GM19099 (cell line): ENCODE results near the gene UNC119.
A peak's percentile ranks its signal among the peaks of the same experiment; 100 is the strongest.

ENCODE experiments used
- POLR2A ChIP-seq: IDR thresholded peaks from 3 replicates; pipeline ENCODE4 v1.6.1; 2011; ENCODE audit warnings: low read depth; ENCODE audit not compliant: insufficient read length; ENCODE audit errors: extremely low read depth

Gene UNC119

GRCh38 chr17:28575126-28575795 lies 22.8 kb upstream of the UNC119 start:
- TF ChIP-seq POLR2A, result no peak

GRCh38 chr17:28574526-28574925 lies 22.1 kb upstream of the UNC119 start:
- no peak for TF ChIP-seq POLR2A

DNA sequence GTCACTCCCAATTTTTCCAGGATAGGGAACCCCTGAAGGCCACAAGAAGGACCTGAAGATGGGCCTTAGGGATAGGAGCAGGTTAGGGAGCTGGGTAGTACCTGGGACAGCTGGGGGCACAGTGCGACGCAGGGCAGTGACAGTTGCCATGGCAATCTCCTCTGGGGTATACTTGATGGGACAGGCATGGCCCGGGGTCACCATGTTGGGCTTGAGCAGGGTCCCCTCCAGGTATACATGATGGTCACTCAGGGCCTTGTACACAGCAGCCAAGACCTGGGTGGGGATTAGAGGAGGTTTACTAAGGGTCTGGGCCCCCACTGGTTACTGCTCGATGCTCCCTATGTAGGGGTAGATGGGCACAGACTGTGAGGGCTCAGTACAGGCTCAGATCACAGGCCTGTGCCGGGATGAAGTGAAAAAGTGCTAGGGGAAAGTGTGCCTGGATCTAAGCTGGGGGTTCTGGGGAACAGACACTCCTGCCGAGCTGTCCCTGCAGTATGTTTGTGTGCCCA lies 21.6 kb upstream of the UNC119 start:
- no peak for TF ChIP-seq POLR2A

- no peak for TF ChIP-seq POLR2A
These were observed 21.1 kb upstream of the UNC119 start for GRCh38 chr17:28573521-28573920.

DNA sequence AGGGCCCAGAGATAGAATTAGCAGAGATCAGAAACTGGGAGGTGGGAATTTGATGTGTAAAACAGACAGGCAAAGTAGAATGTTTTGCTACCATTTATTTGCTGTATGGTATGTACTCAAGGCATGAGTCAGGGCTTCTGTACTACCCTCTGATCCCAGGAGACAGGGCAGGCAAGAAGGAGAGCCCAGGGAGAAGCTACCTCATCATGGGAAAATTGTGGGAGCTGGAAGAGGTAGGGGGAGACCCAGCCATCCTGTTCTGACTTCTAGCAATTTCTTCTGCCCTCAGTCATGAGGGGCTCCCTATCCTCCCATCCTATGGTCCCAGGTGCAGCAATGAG lies 20.6 kb upstream of the UNC119 start:
- TF ChIP-seq POLR2A, result no peak

DNA sequence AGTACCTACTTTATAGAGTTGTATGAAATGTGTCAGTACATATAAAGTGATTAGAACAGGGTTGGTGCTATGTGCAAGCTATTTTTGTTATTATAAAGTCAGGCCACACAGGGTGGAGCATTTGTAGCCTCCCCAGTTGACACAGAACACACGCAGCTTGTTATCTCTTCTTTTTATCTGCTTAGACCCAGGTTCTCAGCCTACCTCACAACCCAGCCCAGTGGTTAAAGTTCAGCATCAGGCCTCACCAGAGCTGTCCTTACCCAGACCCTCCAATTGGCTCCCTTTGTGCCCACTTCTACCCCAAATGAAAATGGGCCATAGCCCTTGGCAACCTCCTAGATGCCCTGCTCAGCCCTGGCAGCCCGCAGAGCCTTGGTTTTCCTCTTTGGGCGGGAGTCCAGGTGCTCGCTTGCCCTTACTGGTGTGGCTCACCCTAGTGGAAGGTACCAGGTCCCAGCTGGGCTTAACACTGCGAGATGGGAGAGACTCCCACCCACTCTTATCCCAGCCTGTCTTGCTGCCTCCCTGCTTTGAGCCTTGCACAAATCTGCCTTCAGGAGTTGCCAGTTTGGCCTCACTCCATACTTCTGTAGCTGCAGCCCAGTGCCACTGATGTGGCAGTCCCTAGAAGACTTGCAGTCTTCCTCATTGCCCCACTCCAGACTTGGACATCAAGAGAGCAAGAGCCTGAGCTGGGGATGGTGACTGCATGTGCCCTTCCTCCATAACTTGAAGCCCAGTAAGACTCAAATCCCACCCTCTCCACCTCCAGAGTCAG lies 20.0 kb upstream of the UNC119 start:
- TF ChIP-seq POLR2A, result no peak

DNA sequence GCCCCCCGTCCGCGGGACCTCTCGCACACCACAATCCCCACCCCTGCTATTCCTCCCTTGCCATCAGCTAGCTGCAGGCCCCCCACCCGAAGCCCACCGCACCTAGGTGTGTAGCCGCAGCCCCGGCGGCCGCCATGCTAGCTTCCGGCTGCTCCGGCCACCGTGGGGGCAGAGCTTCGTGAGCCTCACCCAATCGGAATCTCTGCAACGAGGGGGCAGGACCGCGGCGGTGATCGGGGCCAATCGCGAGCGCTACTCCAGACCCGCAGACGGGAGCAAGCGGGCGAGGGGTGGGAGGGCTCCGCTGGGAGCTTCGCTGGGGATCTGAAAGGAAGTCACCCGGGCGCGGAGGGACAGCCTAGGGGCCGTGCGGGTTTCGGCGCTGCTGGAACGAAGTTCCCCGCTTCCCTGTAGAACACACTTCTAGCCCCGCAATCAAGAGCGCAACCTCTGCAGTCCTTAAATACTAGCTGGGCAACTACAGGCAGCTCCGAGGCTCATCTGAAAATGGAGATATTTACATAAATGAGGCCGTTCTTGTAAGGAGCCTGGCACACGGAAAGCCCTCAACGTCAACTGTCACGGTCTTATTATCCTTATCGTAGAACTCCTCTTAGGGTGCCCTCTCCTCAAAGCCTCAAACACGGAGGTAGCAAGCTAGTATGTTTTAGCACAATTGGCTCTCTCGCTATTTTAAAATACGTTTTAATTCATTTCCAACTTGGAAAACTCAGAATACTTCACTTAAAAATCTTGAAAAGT lies 19.1 kb upstream of the UNC119 start, which contains the start of gene PIGS:
Gene PIGS (minus strand): TSS at position 164 of the 762 bp plus-strand sequence. CDS start 28 bp downstream, at position 136.
- TF ChIP-seq POLR2A, result peak; percentile 80

- no peak for TF ChIP-seq POLR2A
These were observed 18.4 kb upstream of the UNC119 start for GRCh38 chr17:28570716-28571360.

DNA sequence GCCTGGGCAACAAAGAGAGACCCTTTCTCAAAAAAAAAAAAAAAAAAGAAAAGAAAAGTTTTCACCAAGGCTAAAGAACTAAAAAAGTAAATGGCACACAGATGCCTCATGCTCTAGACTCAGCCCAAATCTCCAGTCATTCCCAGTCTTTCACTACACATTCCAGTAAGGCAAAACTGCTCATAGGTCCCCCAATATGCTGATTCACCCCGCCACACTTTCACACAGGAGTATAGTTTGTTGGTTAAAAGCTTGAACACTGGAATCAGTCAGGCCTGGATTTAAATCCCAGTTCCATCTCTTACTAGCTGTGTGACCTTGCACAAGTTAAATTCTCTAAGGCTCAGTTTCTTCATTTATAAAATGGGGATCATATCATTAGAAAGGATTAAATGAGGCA lies 17.0 kb upstream of the UNC119 start:
- TF ChIP-seq POLR2A, result no peak

- no peak for TF ChIP-seq POLR2A
These were observed 15.2 kb upstream of the UNC119 start for GRCh38 chr17:28567604-28568003.

DNA sequence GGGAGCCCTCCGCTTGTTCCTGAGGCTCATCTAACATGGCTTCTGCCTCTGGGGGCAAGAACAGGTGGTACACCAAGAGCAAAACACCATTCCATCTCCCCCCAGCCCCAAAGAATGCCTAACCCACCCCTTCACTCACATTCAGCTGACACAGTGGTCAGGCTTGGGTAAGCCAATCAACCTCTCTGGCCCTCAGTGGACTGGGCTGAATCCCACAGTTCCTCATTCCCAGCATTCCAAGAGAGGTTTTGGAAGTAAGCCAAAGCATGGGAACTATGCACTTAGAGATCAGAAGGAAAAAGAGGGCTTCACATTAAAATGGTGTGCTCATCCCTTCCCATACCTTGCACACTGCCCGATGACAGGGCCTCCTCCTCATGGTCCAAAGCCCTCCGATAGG lies 11.1 kb upstream of the UNC119 start:
- TF ChIP-seq POLR2A, result no peak

DNA sequence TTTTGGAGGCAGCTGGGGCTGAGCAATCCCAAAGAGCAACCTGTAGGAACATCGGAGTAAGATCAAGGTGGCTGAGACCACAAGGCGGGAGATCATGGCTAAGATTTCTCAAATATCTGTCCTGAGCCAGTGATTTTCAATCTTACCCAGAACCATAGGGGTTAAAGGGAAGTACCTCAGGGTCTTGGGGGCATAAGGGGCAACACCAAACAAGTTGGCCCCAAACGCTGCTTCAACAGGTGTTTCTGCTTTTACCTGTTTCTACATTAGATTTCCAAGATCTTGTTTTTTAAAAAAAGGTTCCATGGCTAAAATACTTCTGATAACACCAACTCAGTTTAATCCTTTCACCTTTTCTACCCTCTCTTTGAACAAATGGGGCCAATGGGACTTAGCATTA lies 2.6 kb upstream of the UNC119 start:
- TF ChIP-seq POLR2A, result no peak

DNA sequence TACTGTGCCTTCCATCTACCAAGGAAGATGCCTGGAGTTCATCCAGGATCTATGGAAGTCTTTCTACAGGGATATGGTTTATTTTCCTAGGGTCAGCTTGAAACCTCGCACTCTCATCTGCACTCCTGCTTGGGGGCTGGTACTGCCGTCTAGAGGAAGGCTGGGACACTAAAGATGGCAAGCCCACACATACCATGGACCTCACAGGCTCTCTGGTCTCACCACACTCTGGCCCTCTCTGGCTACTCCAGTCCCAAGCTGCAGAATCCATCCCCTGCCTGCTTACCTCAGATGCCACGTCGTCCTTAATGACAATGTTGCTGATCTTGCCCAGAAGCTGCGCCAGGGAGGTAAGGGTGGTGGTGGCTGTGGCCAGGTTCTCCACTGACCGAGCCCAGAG lies 2.1 kb upstream of the UNC119 start:
- TF ChIP-seq POLR2A, result no peak

- no peak for TF ChIP-seq POLR2A
These were observed 629 bp upstream of the UNC119 start for GRCh38 chr17:28553000-28553505.
